IMR-90 (cell line): ENCODE data around the gene NTMT1. TPM values are rescaled to one million over a fixed set of nuclear protein-coding genes. Genes with fewer than 3 reads are reported as not detected.

Experiments used
- ATAC-seq: fragments of 200-7000 bp; cut with Tn5 transposase; 2 replicates; pipeline ENCODE4 v1.9.1; 2020; ENCODE audit warnings: low read depth, mild to moderate bottlenecking, moderate library complexity
- BruUV-seq: library from RNA; stranded (reverse); fragments of 400-500 nt; replicated peaks from 2 replicates; lab custom pipeline; 2021; lab: Mats Ljungman, UMichigan
- CTCF ChIA-PET: fragments of 300-600 bp; formaldehyde crosslinking; extraction: SDS; loops from one replicate; lab custom pipeline; 2021; ENCODE audit warnings: antibody characterized with exemption; lab: Yijun Ruan, JAX
- POLR2A ChIA-PET: fragments of 300-600 bp; sonication (Branson Sonifier 250); formaldehyde crosslinking; loops from one replicate; lab custom pipeline; 2022; ENCODE audit warnings: antibody characterized with exemption; ENCODE audit not compliant: unreplicated experiment; lab: Charles Lee
- DNase-seq: peaks from one replicate; pipeline ENCODE4 v3.0.0; 2013
- H2AFZ ChIP-seq: replicated peaks from 2 replicates; pipeline ENCODE3; 2013; ENCODE audit warnings: low read length, mild to moderate bottlenecking; ENCODE audit not compliant: poor library complexity
- H2AK5ac ChIP-seq: 2 replicates; pipeline ENCODE4 v1.6.1; 2013; ENCODE audit warnings: low read depth, low read length, inconsistent platforms
- H2AK9ac ChIP-seq: replicated peaks from 2 replicates; pipeline ENCODE3; 2013; ENCODE audit warnings: mild to moderate bottlenecking, low read depth, low read length, moderate library complexity; ENCODE audit not compliant: poor library complexity
- H2BK120ac ChIP-seq: 2 replicates; pipeline ENCODE4 v1.6.1; 2013; ENCODE audit warnings: low read depth, low read length, inconsistent platforms
- H2BK15ac ChIP-seq: 3 replicates; pipeline ENCODE4 v1.6.1; 2013; ENCODE audit warnings: low read depth, low read length, inconsistent platforms
- H2BK20ac ChIP-seq: 2 replicates; pipeline ENCODE4 v1.6.1; 2013; ENCODE audit warnings: low read depth, mild to moderate bottlenecking, inconsistent platforms, low read length, moderate library complexity
- H2BK5ac ChIP-seq: 2 replicates; pipeline ENCODE4 v1.6.1; 2013; ENCODE audit warnings: mild to moderate bottlenecking, low read depth, low read length, inconsistent platforms; ENCODE audit not compliant: poor library complexity, severe bottlenecking
- H3K14ac ChIP-seq: replicated peaks from 2 replicates; pipeline ENCODE4 v1.6.1; 2013; ENCODE audit warnings: low read depth, low read length, inconsistent platforms
- H3K18ac ChIP-seq: 2 replicates; pipeline ENCODE4 v1.6.1; 2013; ENCODE audit warnings: low read depth, low read length, control low read depth
- H3K23ac ChIP-seq: 2 replicates; pipeline ENCODE4 v1.6.1; 2013; ENCODE audit warnings: low read depth, low read length, inconsistent platforms
- H3K27ac ChIP-seq: 2 replicates; pipeline ENCODE4 v1.5.1; 2013; ENCODE audit warnings: mild to moderate bottlenecking, control low read depth, low read length; ENCODE audit not compliant: insufficient read depth
- H3K27me3 ChIP-seq: 2 replicates; pipeline ENCODE4 v1.6.1; 2013; ENCODE audit warnings: low read length; ENCODE audit not compliant: control insufficient read depth, insufficient read depth
- H3K36me3 ChIP-seq: 2 replicates; pipeline ENCODE4 v1.6.1; 2013; ENCODE audit warnings: low read length, mixed read lengths; ENCODE audit not compliant: control insufficient read depth, insufficient read depth
- H3K4ac ChIP-seq: 2 replicates; pipeline ENCODE4 v1.6.1; 2013; ENCODE audit warnings: low read depth, low read length, inconsistent platforms
- H3K4me1 ChIP-seq: 2 replicates; pipeline ENCODE4 v1.6.1; 2013; ENCODE audit warnings: low read length, mixed read lengths; ENCODE audit not compliant: control insufficient read depth, insufficient read depth
- H3K4me2 ChIP-seq: 2 replicates; pipeline ENCODE4 v1.6.1; 2013; ENCODE audit warnings: low read depth, mild to moderate bottlenecking, control low read depth, low read length, moderate library complexity
- H3K4me3 ChIP-seq: 2 replicates; pipeline ENCODE4 v1.5.1; 2013; ENCODE audit warnings: low read depth, mild to moderate bottlenecking, control low read depth, low read length, moderate library complexity; ENCODE audit not compliant: insufficient read depth
- H3K56ac ChIP-seq: 2 replicates; pipeline ENCODE4 v1.6.1; 2013; ENCODE audit warnings: low read length, inconsistent platforms; ENCODE audit not compliant: insufficient read depth; ENCODE audit errors: extremely low read depth
- H3K79me1 ChIP-seq, 2 experiments: 2 replicates each; pipeline ENCODE4 v1.6.1; 2013; ENCODE audit warnings: low read length in 2 of 2, inconsistent platforms in 1 of 2, low read depth in 1 of 2
- H3K9ac ChIP-seq: 2 replicates; pipeline ENCODE4 v1.6.1; 2013; ENCODE audit warnings: low read depth, low read length, control low read depth
- H3K9me1 ChIP-seq: 2 replicates; pipeline ENCODE4 v1.6.1; 2013; ENCODE audit warnings: low read length, inconsistent platforms; ENCODE audit not compliant: insufficient read depth
- H3K9me3 ChIP-seq: 2 replicates; pipeline ENCODE4 v1.6.1; 2013; ENCODE audit warnings: low read length; ENCODE audit not compliant: control insufficient read depth, insufficient read depth
- H4K20me1 ChIP-seq: 2 replicates; pipeline ENCODE4 v1.6.1; 2013; ENCODE audit warnings: low read length, inconsistent platforms; ENCODE audit not compliant: insufficient read depth
- H4K5ac ChIP-seq: 2 replicates; pipeline ENCODE4 v1.6.1; 2013; ENCODE audit warnings: mild to moderate bottlenecking, low read depth, low read length, control low read depth
- H4K8ac ChIP-seq, 2 experiments: 2 replicates each; pipeline ENCODE4 v1.6.1; 2013; ENCODE audit warnings: low read depth in 2 of 2, low read length in 2 of 2, control low read depth in 1 of 2, inconsistent platforms in 1 of 2
- H4K91ac ChIP-seq: 2 replicates; pipeline ENCODE4 v1.6.1; 2013; ENCODE audit warnings: low read depth, low read length, inconsistent platforms; ENCODE audit not compliant: insufficient read depth
- BHLHE40 ChIP-seq: fragments of 150-350 bp; IDR thresholded peaks from 2 replicates; pipeline ENCODE4 v1.6.1; 2016; ENCODE audit warnings: mild to moderate bottlenecking, low read depth, low read length
- CEBPB ChIP-seq: IDR thresholded peaks from 2 replicates; pipeline ENCODE4 v1.6.1; 2012; ENCODE audit warnings: low read depth, low read length, improper control_type of control experiment
- CHD1 ChIP-seq: IDR thresholded peaks from 2 replicates; pipeline ENCODE4 v1.6.1; 2012; ENCODE audit warnings: low read depth, low read length, improper control_type of control experiment
- ELK1 ChIP-seq: fragments of 150-350 bp; IDR thresholded peaks from 2 replicates; pipeline ENCODE4 v1.6.1; 2016; ENCODE audit warnings: low read depth, mild to moderate bottlenecking, low read length, moderate library complexity, borderline replicate concordance
- FOS ChIP-seq: fragments of 150-350 bp; IDR thresholded peaks from 2 replicates; pipeline ENCODE4 v1.6.1; 2016; ENCODE audit warnings: low read depth, low read length
- MAFK ChIP-seq: IDR thresholded peaks from 2 replicates; pipeline ENCODE4 v1.6.1; 2012; ENCODE audit warnings: low read depth, low read length, improper control_type of control experiment
- MAZ ChIP-seq: IDR thresholded peaks from 2 replicates; pipeline ENCODE4 v1.6.1; 2012; ENCODE audit warnings: low read depth, mild to moderate bottlenecking, low read length, improper control_type of control experiment, moderate library complexity, borderline replicate concordance
- MXI1 ChIP-seq: IDR thresholded peaks from 2 replicates; pipeline ENCODE4 v1.6.1; 2012; ENCODE audit warnings: low read depth, mild to moderate bottlenecking, low read length, moderate library complexity, borderline replicate concordance
- NFE2L2 ChIP-seq: fragments of 150-350 bp; IDR thresholded peaks from 2 replicates; pipeline ENCODE4 v1.6.1; 2016; ENCODE audit warnings: low read depth, mild to moderate bottlenecking, low read length
- POLR2A ChIP-seq: IDR thresholded peaks from 2 replicates; pipeline ENCODE4 v1.6.1; 2012; ENCODE audit warnings: mild to moderate bottlenecking, low read depth, low read length
- RAD21 ChIP-seq: IDR thresholded peaks from 2 replicates; pipeline ENCODE4 v1.6.1; 2012; ENCODE audit warnings: low read length, improper control_type of control experiment
- RCOR1 ChIP-seq: IDR thresholded peaks from 2 replicates; pipeline ENCODE4 v1.6.1; 2012; ENCODE audit warnings: mild to moderate bottlenecking, low read length, improper control_type of control experiment; ENCODE audit not compliant: insufficient replicate concordance
- RFX5 ChIP-seq: IDR thresholded peaks from 2 replicates; pipeline ENCODE4 v1.8.0; 2012; ENCODE audit warnings: low read depth, mild to moderate bottlenecking, low read length, moderate library complexity
- SMC3 ChIP-seq: fragments of 150-350 bp; IDR thresholded peaks from 2 replicates; pipeline ENCODE4 v1.6.1; 2016; ENCODE audit warnings: low read depth, mild to moderate bottlenecking, antibody characterized with exemption, low read length, moderate library complexity
- WGBS, 2 experiments: methylation state at CpG; one replicate each; pipeline versions ENCODE4 v1.1.5 to v1.1.7; 2013; ENCODE audit warnings: missing lambda C conversion rate in 2 of 2; ENCODE audit not compliant: insufficient read length in 1 of 2; ENCODE audit errors: extremely low coverage in 2 of 2; 5-methylcytosine and 5-hydroxymethylcytosine counted together
- dilution Hi-C: fragments of 300-500 bp; cut with HindIII; formaldehyde crosslinking; loops from one replicate; pipeline ENCODE4 v1.14.3; 2018; ENCODE audit warnings: low sequenced_read_pairs; ENCODE audit not compliant: unreplicated experiment
- in situ Hi-C: fragments of 300-500 bp; cut with MboI; formaldehyde crosslinking; loops from 3 replicates; pipeline ENCODE4 v1.14.3; 2019; ENCODE audit warnings: low sequenced_read_pairs, inconsistent platforms, mixed read lengths
- intact Hi-C: fragments of 100-400 bp; cut with micrococcal nuclease; formaldehyde crosslinking; loops from 2 replicates; pipeline ENCODE4 v1.10.0; 2022
- polyA plus RNA-seq, 3 experiments: library from polyadenylated mRNA; depleted of rRNA; stranded (reverse); fragments of >200 nt; gene quantifications; 2 replicates each; pipeline ENCODE4 v1.2.3, GENCODE V29; 2012; ENCODE audit warnings: low replicate concordance in 1 of 3
- total RNA-seq: library from RNA; depleted of rRNA; stranded (reverse); fragments of >200 nt; gene quantifications from 2 replicates; pipeline ENCODE4 v1.2.3, GENCODE V29; 2012
- TF ChIP-seq, protein P1 (sequence below): fragments of 150-350 bp; IDR thresholded peaks from 2 replicates; pipeline ENCODE4 v1.6.1; 2017; ENCODE audit warnings: mild to moderate bottlenecking, antibody characterized with exemption, low read length, low read depth
- TF ChIP-seq, protein P2 (sequence below): conservative IDR thresholded peaks from 2 replicates; pipeline ENCODE4 v1.5.1; 2012; ENCODE audit warnings: mild to moderate bottlenecking, low read depth, low read length, improper control_type of control experiment

Gene NTMT1
- total and polyA plus RNA-seq, 2 of the 4 experiments (the other 2 are of a cell fraction): 68.1 to 88.1 TPM

DNA sequence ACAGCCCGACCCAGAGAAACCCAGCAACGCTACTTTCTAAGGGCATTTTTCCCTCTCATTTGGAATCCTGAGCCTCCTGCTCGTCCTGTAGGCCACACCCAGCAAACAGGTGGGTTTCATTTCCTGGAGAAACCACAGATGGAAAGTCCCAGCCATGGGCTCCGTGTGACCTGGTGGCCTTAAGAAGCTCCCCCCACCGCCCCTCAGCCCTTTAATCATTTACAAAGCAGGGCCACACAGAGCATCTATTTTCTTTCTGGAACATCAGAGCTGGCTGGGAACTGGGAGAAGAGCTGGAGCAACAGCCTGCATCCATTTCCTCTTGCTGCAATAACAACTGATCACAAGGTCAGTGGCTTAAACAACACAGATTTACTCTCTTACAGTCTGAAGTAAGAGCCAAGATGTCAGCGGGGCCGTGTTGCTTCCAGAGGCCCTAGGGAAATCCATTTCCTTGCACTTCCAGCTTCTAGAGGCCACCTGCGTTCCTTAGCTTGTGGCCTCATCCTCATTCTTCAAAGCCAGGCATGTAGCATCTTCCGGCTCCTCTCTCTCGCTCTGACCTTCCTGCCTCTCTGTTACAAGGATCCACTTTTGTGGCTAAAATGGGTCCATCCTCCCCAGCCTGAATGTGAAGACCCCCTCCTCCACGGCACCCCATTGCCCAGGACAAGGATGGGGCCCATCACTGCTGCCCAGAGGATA lies 45.6 kb upstream of the NTMT1 start:
- no peak overlapping the region for H3K27ac ChIP-seq
- no peak for DNase-seq
- H3K9me1 ChIP-seq: peaks cover 22% of the 10 kb centered on the region
- H2BK5ac ChIP-seq: no peak overlapping the region
- BruUV-seq: no TSS peak
- TF ChIP-seq, protein P1, sequence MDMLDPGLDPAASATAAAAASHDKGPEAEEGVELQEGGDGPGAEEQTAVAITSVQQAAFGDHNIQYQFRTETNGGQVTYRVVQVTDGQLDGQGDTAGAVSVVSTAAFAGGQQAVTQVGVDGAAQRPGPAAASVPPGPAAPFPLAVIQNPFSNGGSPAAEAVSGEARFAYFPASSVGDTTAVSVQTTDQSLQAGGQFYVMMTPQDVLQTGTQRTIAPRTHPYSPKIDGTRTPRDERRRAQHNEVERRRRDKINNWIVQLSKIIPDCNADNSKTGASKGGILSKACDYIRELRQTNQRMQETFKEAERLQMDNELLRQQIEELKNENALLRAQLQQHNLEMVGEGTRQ: no peak
- TF ChIP-seq RCOR1: no peak
- TF ChIP-seq ELK1: no peak
- TF ChIP-seq, protein P2, sequence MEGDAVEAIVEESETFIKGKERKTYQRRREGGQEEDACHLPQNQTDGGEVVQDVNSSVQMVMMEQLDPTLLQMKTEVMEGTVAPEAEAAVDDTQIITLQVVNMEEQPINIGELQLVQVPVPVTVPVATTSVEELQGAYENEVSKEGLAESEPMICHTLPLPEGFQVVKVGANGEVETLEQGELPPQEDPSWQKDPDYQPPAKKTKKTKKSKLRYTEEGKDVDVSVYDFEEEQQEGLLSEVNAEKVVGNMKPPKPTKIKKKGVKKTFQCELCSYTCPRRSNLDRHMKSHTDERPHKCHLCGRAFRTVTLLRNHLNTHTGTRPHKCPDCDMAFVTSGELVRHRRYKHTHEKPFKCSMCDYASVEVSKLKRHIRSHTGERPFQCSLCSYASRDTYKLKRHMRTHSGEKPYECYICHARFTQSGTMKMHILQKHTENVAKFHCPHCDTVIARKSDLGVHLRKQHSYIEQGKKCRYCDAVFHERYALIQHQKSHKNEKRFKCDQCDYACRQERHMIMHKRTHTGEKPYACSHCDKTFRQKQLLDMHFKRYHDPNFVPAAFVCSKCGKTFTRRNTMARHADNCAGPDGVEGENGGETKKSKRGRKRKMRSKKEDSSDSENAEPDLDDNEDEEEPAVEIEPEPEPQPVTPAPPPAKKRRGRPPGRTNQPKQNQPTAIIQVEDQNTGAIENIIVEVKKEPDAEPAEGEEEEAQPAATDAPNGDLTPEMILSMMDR: no peak
- TF ChIP-seq CEBPB: no peak
- no peak for TF ChIP-seq MXI1
- TF ChIP-seq BHLHE40: no peak
- TF ChIP-seq NFE2L2: no peak
- no peak for TF ChIP-seq CHD1
- TF ChIP-seq MAZ: no peak
- TF ChIP-seq POLR2A: no peak
- TF ChIP-seq FOS: no peak
- no peak for TF ChIP-seq MAFK
- TF ChIP-seq RFX5: no peak
- no peak for TF ChIP-seq RAD21
- no peak for TF ChIP-seq SMC3
- H3K4me3 ChIP-seq: no peak overlapping the region
- no peak overlapping the region for H4K91ac ChIP-seq
- CTCF ChIA-PET: no interaction called here
- POLR2A ChIA-PET: no interaction called here
- no peak overlapping the region for H2BK120ac ChIP-seq
- no peak overlapping the region for H2AK5ac ChIP-seq
- H3K4me2 ChIP-seq: no peak overlapping the region
- WGBS, 2 experiments: 84% methylated on average over 6 of the region's 11 CpGs; no CpG with 5 or more reads in 1 of the 2 experiments
- peaks cover 0 to 15% of the 10 kb centered on the region in 2 experiments; a peak in 2 of 4 replicates for H3K79me1 ChIP-seq
- no peak overlapping the region for H4K8ac ChIP-seq
- peaks cover 18% of the 10 kb centered on the region for H3K4me1 ChIP-seq
- H2AK9ac ChIP-seq: peak overlapping the region; percentile 49
- H4K20me1 ChIP-seq: no peaks in the 10 kb centered on the region
- H3K9me3 ChIP-seq: no peaks in the 10 kb centered on the region
- H3K36me3 ChIP-seq: 0 out of 2 replicates have a peak, but pooled peaks cover 1% of the 10 kb centered on the region
- no peak overlapping the region for H3K23ac ChIP-seq
- no peak overlapping the region for H2BK20ac ChIP-seq
- no peak overlapping the region for H3K18ac ChIP-seq
- no peak overlapping the region for H2AFZ ChIP-seq
- intact Hi-C loops: no loop called here
- H3K4ac ChIP-seq: no peak overlapping the region
- no peak overlapping the region for H2BK15ac ChIP-seq
- H3K9ac ChIP-seq: no peak overlapping the region
- no peak overlapping the region for H3K14ac ChIP-seq
- dilution Hi-C loops: no loop called here
- H3K27me3 ChIP-seq: no peaks in the 10 kb centered on the region
- no peak overlapping the region for H4K5ac ChIP-seq
- in situ Hi-C loops: no loop called here
- no peak overlapping the region for H3K56ac ChIP-seq
- no peak for ATAC-seq
